ENCODE measurements around the gene MAN2A1.

Gene MAN2A1

GRCh38 chr5:109855056-109855455, 165.3 kb downstream of the MAN2A1 start:
- H3K9me3 ChIP-seq (replicated peaks; ENCODE audit: insufficient read depth, low read length): no peaks in the 10 kb centered on the region
- H3K9ac ChIP-seq (ENCODE audit: low read length): no peak overlapping the region; the same call in 1 of the 2 replicates
- peaks cover 94% of the 10 kb centered on the region for H3K4me1 ChIP-seq (ENCODE audit: low read length)
- no peaks in the 10 kb centered on the region for H3K27me3 ChIP-seq (replicated peaks; ENCODE audit: insufficient read depth, low read length)
- H4K20me1 ChIP-seq (ENCODE audit: insufficient read depth, low read length): no peaks in the 10 kb centered on the region
- TF ChIP-seq EZH2phosphoT487 (IDR thresholded peaks at IDR 0.05; ENCODE audit: low read length): no peak
- no peak for TF ChIP-seq EZH2 (optimal IDR thresholded peaks at IDR 0.05; ENCODE audit: low read depth, low read length)
- TF ChIP-seq CTCF (IDR thresholded peaks at IDR 0.05; ENCODE audit: low read length): no peak
- DNase-seq: no peak
- peaks cover 32% of the 10 kb centered on the region for H3K79me2 ChIP-seq (ENCODE audit: low read length)
- H3K4me2 ChIP-seq (ENCODE audit: low read depth, low read length): no peak overlapping the region; the same call in 1 of the 2 replicates
- H2AFZ ChIP-seq (ENCODE audit: low read length): no peak overlapping the region
- peaks cover 26% of the 10 kb centered on the region for H3K36me3 ChIP-seq (replicated peaks; ENCODE audit: insufficient read depth, low read length)
- H3K4me3 ChIP-seq (ENCODE audit: low read length): no peak overlapping the region
- peak overlapping the region; percentile 97; the same call in 1 of the 2 replicates for H3K27ac ChIP-seq (ENCODE audit: low read length)
- peaks cover 86% of the 10 kb centered on the region for H3F3A ChIP-seq (ENCODE audit: insufficient read depth, low read length)
- H3K9me2 ChIP-seq (replicated peaks; ENCODE audit: insufficient read depth, low read length): no peaks in the 10 kb centered on the region

GRCh38 chr5:109857405-109858031, 167.8 kb downstream of the MAN2A1 start:
- Histone ChIP-seq H3K4me1 (ENCODE audit: low read length) (peaks cover 97% of the 10 kb centered on the region), H2AFZ (ENCODE audit: low read length) (no peak overlapping the region), H4K20me1 (ENCODE audit: insufficient read depth, low read length) (no peaks in the 10 kb centered on the region), H3K4me3 (ENCODE audit: low read length) (no peak overlapping the region), H3F3A (ENCODE audit: insufficient read depth, low read length) (peaks cover 73% of the 10 kb centered on the region), H3K9ac (ENCODE audit: low read length) (peak overlapping the region; percentile 68), H3K79me2 (ENCODE audit: low read length) (peaks cover 40% of the 10 kb centered on the region), H3K36me3 (replicated peaks; ENCODE audit: insufficient read depth, low read length) (peaks cover 17% of the 10 kb centered on the region; the same call in 1 of the 2 replicates), H3K9me2 (replicated peaks; ENCODE audit: insufficient read depth, low read length) (no peaks in the 10 kb centered on the region), H3K4me2 (ENCODE audit: low read depth, low read length) (peak overlapping the region; percentile 38), H3K27me3 (replicated peaks; ENCODE audit: insufficient read depth, low read length) (no peaks in the 10 kb centered on the region), H3K9me3 (replicated peaks; ENCODE audit: insufficient read depth, low read length) (no peaks in the 10 kb centered on the region), H3K27ac (ENCODE audit: low read length) (peak overlapping the region; percentile 97)
- DNase-seq: peak; percentile 99
- TF ChIP-seq EZH2phosphoT487 (IDR thresholded peaks at IDR 0.05; ENCODE audit: low read length) (no peak), CTCF (IDR thresholded peaks at IDR 0.05; ENCODE audit: low read length) (0 out of 2 replicates have a peak, but pooled peaks have one; percentile 7), EZH2 (optimal IDR thresholded peaks at IDR 0.05; ENCODE audit: low read depth, low read length) (no peak)

GRCh38 chr5:109859537-109859936, 169.8 kb downstream of the MAN2A1 start:
- H3K36me3 ChIP-seq (replicated peaks; ENCODE audit: insufficient read depth, low read length): peaks cover 20% of the 10 kb centered on the region; the same call in 1 of the 2 replicates
- H3K9me2 ChIP-seq (replicated peaks; ENCODE audit: insufficient read depth, low read length): no peaks in the 10 kb centered on the region
- H3K9ac ChIP-seq (ENCODE audit: low read length): no peak overlapping the region
- H4K20me1 ChIP-seq (ENCODE audit: insufficient read depth, low read length): no peaks in the 10 kb centered on the region
- H3F3A ChIP-seq (ENCODE audit: insufficient read depth, low read length): peaks cover 59% of the 10 kb centered on the region
- no peak for TF ChIP-seq EZH2 (optimal IDR thresholded peaks at IDR 0.05; ENCODE audit: low read depth, low read length)
- no peak for TF ChIP-seq CTCF (IDR thresholded peaks at IDR 0.05; ENCODE audit: low read length)
- TF ChIP-seq EZH2phosphoT487 (IDR thresholded peaks at IDR 0.05; ENCODE audit: low read length): no peak
- H3K27ac ChIP-seq (ENCODE audit: low read length): peak overlapping the region; percentile 97; the same call in 1 of the 2 replicates
- no peak overlapping the region for H3K4me3 ChIP-seq (ENCODE audit: low read length)
- no peaks in the 10 kb centered on the region for H3K27me3 ChIP-seq (replicated peaks; ENCODE audit: insufficient read depth, low read length)
- H3K4me2 ChIP-seq (ENCODE audit: low read depth, low read length): peak overlapping the region; percentile 38; the same call in 1 of the 2 replicates
- no peaks in the 10 kb centered on the region for H3K9me3 ChIP-seq (replicated peaks; ENCODE audit: insufficient read depth, low read length)
- DNase-seq: no peak
- H2AFZ ChIP-seq (ENCODE audit: low read length): no peak overlapping the region
- peaks cover 97% of the 10 kb centered on the region for H3K4me1 ChIP-seq (ENCODE audit: low read length)
- peaks cover 37% of the 10 kb centered on the region for H3K79me2 ChIP-seq (ENCODE audit: low read length)

Data from MM.1S (cell line).